ENCODE data around the gene STRN3. TPM values are rescaled to one million over a fixed set of nuclear protein-coding genes. Genes with fewer than 3 reads are reported as not detected.

The STRN3 gene
- total RNA-seq, 1 donor from 2014 or later = 34.1 TPM

- Mint-ChIP-seq H3K27me3 (no peaks in the 10 kb centered on the region), H3K36me3 (peaks cover 9% of the 10 kb centered on the region), H3K27ac (no peak overlapping the region), H3K4me1 (ENCODE audit: unreplicated experiment) (no peaks in the 10 kb centered on the region), H3K9me3 (no peaks in the 10 kb centered on the region), H3K4me3 (no peak overlapping the region)
- no peak for DNase-seq (ENCODE audit: extremely low spot score, unreplicated experiment)
- TF ChIP-seq, protein P1, sequence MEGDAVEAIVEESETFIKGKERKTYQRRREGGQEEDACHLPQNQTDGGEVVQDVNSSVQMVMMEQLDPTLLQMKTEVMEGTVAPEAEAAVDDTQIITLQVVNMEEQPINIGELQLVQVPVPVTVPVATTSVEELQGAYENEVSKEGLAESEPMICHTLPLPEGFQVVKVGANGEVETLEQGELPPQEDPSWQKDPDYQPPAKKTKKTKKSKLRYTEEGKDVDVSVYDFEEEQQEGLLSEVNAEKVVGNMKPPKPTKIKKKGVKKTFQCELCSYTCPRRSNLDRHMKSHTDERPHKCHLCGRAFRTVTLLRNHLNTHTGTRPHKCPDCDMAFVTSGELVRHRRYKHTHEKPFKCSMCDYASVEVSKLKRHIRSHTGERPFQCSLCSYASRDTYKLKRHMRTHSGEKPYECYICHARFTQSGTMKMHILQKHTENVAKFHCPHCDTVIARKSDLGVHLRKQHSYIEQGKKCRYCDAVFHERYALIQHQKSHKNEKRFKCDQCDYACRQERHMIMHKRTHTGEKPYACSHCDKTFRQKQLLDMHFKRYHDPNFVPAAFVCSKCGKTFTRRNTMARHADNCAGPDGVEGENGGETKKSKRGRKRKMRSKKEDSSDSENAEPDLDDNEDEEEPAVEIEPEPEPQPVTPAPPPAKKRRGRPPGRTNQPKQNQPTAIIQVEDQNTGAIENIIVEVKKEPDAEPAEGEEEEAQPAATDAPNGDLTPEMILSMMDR (conservative IDR thresholded peaks at IDR 0.05) = no peak
Measured at GRCh38 chr14:30884901-30885300, 141.3 kb downstream of the STRN3 start.

- TF ChIP-seq, protein P1 (conservative IDR thresholded peaks at IDR 0.05) = no peak
- DNase-seq (ENCODE audit: extremely low spot score, unreplicated experiment) = no peak
Measured at GRCh38 chr14:30883508-30884294, 142.5 kb downstream of the STRN3 start.

GRCh38 chr14:30882431-30882830, 143.7 kb downstream of the STRN3 start:
- Mint-ChIP-seq H3K36me3 (peaks cover 4% of the 10 kb centered on the region), H3K4me3 (no peak overlapping the region), H3K27ac (no peak overlapping the region), H3K27me3 (peaks cover 6% of the 10 kb centered on the region), H3K4me1 (ENCODE audit: unreplicated experiment) (no peaks in the 10 kb centered on the region), H3K9me3 (no peaks in the 10 kb centered on the region)
- DNase-seq (ENCODE audit: extremely low spot score, unreplicated experiment) = no peak
- TF ChIP-seq, protein P1 (conservative IDR thresholded peaks at IDR 0.05) = no peak

More at GRCh38 chr14:30883508-30884294, 142.5 kb downstream of the STRN3 start:
- no peaks in the 10 kb centered on the region for H3K4me1 Mint-ChIP-seq (ENCODE audit: unreplicated experiment)
- H3K9me3 Mint-ChIP-seq = no peaks in the 10 kb centered on the region
- H3K27ac Mint-ChIP-seq = no peak overlapping the region
- no peaks in the 10 kb centered on the region for H3K27me3 Mint-ChIP-seq
- peaks cover 4% of the 10 kb centered on the region for H3K36me3 Mint-ChIP-seq
- H3K4me3 Mint-ChIP-seq = no peak overlapping the region

GRCh38 chr14:30876692-30877091, 149.5 kb downstream of the STRN3 start:
- H3K4me3 Mint-ChIP-seq = no peak overlapping the region
- H3K27me3 Mint-ChIP-seq = peaks cover 51% of the 10 kb centered on the region
- H3K9me3 Mint-ChIP-seq = no peaks in the 10 kb centered on the region
- H3K36me3 Mint-ChIP-seq = no peaks in the 10 kb centered on the region
- DNase-seq (ENCODE audit: extremely low spot score, unreplicated experiment) = no peak
- TF ChIP-seq, protein P1 (conservative IDR thresholded peaks at IDR 0.05) = no peak
- no peak overlapping the region for H3K27ac Mint-ChIP-seq
- H3K4me1 Mint-ChIP-seq (ENCODE audit: unreplicated experiment) = peaks cover 9% of the 10 kb centered on the region

DNA sequence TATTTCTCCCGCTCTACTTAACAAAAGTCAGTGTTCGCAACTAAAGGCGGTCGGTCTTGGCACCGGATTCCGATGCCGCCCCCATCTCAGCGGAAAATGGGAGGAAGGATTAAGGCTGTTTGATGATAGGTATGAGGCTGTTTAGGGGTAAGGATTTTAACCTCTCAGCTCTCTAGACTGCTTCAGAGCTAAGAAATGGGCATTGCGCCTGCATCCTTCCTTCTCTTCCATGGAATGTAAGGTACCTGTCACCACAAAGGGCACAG, 150.5 kb downstream of the STRN3 start:
- no peak overlapping the region for H3K27ac Mint-ChIP-seq
- peak overlapping the region; percentile 87 for H3K4me3 Mint-ChIP-seq
- DNase-seq (ENCODE audit: extremely low spot score, unreplicated experiment) = no peak
- TF ChIP-seq, protein P1 (conservative IDR thresholded peaks at IDR 0.05) = no peak
- H3K36me3 Mint-ChIP-seq = no peaks in the 10 kb centered on the region
- peaks cover 9% of the 10 kb centered on the region for H3K4me1 Mint-ChIP-seq (ENCODE audit: unreplicated experiment)
- peaks cover 55% of the 10 kb centered on the region for H3K27me3 Mint-ChIP-seq
- no peaks in the 10 kb centered on the region for H3K9me3 Mint-ChIP-seq

Measured in type B pancreatic cell (in vitro differentiated cells).